HG03045 (cell line): ENCODE measurements around the gene MRFAP1.
"Not testable (repeated sequence)": the region's sequence is repeated elsewhere in the genome, so short reads cannot be mapped to it uniquely, and the experiment has no call there.

Experiments used
- ATAC-seq: cut with Tn5 transposase; IDR thresholded peaks from one replicate; pipeline ENCODE4 v1.9.1; 2021; ENCODE audit warnings: mild to moderate bottlenecking, moderate library complexity; ENCODE audit not compliant: unreplicated experiment

Gene MRFAP1

DNA sequence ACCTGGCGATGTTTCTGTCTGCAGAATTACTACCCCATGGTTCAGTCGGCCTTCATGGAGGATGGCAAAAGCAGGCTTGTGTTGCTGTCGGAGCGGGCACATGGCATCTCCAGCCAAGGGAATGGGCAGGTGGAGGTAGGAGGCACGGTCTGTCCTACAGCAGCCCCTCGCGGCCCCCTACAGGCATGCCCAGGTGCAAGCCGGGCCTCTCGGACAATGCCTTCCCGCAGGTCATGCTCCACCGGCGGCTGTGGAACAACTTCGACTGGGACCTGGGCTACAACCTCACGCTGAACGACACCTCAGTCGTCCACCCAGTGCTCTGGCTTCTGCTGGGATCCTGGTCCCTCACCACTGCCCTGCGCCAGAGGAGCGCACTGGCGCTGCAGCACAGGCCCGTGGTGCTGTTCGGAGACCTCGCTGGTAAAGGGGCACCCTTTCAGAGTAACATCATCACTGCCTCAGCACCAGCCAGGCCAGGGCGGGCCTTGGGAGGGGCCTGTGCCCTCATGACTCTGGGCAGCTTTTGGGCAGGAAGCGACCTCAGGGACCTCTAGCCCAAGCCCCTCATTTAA lies 29.5 kb upstream of the MRFAP1 start:
- no peak for ATAC-seq

DNA sequence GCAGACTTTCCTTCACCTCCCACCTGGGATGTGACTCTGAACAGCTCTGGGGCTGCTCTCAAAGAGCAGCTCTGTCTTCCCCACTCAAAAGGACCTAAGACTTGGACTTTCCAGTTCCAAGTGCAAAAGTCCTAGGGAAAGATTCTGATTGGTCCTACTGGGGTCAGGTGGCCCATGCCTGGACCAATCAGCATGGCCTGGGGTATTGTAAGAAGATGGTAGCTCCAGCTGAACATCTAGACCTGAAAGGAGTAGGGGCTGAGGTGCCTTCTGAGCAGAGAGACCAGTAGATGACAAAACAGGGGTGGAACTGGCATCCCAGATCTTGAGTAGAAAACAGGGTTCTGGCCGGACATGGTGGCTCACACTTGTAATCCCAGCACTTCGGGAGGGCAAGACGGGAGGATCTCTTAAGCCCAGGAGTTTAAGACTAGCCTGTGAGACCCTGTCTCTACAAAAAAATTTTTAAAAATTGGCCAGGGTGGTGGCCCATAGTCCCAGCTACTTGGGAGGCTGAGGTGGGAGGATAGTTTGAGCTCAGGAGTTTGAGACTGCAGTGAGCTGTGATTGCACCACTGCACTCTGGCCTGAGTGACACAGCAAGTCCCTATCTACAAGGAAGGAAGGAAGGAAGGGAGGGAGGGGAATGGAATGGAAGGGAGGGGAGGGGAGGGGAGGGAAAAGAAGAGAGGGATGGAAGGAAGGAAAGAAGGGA lies 27.4 kb upstream of the MRFAP1 start:
- no peak for ATAC-seq

DNA sequence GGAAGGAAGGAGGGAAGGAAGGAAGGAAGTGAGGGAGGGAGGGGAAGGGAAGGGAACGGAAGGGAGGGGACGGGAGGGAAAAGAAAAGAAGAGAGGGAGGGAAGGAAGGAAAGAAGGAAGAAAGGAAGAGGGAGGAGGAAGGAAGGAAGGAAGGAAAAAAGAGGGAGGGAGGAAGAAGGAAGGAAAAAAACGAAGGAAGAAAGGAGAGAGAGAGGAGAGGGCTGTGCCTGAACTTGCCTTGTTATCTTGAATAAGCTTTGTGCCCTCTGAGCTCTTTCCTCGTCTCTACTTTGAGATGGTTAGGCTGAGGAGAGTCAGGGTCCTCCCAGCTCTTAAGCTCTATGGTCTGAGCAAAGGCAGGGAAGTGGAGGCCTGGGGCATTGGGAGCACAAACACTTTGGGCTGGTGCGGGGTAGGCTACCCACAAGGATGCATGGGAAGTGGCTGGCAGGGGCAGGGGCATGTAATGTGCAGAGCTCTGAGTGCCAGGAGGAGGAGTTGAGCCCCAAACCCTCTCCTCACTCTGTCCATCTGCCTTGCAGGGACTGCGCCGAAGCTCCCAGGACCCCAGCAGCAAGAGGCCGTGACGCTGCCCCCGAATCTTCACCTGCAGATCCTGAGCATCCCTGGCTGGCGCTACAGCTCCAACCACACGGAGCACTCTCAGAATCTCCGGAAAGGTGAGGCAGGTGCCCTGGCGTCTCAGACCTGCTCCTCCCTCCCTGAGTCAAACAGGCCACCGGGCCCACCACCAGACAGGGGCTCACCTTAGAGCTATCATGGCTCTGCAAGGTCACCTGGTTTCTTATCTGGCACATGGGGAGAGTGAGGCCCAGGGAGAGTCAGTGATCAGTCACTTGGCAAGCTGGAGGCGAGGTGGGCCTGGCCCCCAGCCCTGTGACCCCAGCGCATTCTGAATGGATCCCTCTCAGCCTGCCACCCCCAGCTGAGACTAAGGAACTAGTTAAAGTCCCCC lies 26.5 kb upstream of the MRFAP1 start:
- no peak for ATAC-seq

DNA sequence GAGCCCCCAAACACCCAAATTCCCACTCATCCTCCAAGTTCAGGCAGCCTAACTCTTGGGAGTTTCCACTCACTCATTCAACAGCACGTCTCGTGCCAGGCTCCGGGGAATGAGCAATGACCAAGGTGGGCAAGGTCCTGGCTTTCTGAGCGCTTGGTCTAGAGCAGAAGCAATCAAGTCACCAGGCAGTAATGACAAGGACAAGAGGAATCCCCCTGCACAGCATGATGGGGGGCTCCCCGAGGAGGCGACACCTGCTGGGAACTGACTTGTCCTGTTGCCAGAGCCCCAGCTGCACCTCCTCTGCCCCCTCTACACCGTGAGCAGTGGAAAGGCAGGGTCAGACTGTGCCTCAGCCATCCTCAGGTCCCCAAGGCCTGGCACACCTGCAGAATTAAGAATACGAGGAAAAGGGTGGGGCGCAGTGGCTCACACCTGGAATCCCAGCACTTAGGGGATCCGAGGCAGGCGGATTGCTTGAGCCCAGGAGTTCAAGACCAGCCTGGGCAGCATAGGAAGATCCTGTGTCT lies 25.7 kb upstream of the MRFAP1 start:
- no peak for ATAC-seq

DNA sequence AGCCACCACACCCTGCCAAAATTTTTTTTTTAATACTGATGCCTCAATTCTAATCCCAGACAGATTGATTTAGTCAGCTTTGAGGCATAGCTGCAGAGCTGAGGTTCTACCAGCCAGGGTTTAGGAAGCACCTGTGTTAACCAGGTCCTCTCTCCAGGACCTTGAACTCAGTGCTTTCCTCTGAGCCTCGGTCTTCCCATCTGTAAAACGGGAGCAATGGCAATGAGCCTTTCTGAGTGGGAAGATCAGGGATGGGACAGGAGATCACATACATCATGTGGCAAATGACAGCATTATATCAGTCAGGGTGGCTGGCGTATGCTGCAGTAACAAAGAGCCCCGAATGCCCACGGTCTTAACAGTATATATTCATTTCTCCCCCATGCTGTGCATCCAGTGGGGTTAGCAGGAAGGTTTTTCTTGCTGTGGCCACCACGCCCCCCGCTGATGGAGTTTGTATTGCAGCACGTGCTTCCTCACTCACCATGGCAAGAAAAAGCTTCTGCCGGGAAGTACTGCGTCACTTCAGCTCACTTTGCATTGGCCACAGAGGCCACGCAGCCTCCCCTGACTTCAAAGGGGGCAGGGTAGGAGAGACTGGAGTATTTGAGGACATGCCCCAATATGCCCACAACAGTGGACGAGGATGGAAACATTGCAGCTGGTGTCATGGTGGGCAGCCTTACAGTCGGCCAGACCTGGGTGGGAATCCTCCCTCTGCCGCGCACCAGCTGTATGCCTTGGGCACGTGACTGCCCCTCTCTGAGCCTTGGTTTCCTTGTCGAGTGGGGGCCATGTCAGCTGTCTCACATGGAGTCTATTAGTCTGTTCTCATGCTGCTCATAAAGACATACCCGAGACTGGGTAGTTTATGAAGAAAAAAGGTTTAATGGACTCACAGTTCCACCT lies 24.1 kb upstream of the MRFAP1 start:
- no peak for ATAC-seq

DNA sequence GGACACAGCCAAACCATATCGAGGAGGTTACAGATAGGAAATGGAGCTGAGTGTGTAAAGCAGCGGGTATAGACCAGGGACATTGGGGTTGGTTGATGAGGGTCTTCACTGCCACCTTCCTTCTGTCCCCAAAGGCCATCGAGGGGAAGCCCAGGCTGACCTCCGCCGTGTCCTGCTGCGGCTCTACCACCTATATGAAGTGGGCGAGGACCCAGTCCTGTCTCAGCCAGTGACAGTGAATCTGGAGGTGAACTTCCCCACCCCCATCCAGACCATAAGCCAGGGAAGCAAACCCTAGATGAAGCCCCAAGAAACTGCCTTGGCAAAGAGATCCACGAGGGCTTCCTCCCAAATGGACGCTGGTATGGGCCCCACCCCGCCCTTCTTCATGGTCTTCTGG lies 23.2 kb upstream of the MRFAP1 start:
- ATAC-seq: no peak

DNA sequence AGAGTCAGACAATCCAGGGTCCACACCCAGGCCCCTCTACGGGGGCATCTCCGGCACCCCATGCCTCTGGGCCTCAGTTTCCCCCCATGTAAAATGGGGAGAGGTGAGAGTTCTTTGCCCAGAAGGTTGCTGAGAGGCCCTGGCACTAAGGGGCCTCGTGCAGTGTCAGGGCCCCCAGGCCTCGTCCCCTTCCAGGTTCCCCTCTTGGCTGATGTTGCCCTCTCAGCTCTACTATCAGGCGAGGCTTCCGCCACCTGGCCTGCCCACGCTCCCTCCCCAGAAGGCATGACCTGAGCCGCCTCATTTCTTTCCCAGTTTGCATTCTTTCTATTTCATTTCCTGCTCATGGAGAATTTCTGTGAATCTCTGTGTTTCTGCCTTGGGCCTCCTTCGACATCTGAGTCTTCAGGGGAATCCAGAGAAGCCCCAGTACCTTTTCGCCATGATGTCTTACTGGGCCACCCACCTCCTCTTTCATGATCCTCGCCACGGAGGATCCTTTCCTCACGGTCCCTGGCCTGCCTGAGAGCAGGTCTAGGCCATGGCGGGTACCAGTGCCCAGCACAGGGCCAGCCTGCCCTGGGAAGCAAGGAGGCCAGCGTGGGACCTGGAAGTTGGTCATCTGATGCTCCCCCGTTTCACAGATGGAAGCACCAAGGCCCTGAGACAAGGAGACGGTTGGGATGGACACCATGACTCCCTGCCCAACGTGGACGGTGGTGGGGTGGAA lies 21.9 kb upstream of the MRFAP1 start:
- no peak for ATAC-seq

DNA sequence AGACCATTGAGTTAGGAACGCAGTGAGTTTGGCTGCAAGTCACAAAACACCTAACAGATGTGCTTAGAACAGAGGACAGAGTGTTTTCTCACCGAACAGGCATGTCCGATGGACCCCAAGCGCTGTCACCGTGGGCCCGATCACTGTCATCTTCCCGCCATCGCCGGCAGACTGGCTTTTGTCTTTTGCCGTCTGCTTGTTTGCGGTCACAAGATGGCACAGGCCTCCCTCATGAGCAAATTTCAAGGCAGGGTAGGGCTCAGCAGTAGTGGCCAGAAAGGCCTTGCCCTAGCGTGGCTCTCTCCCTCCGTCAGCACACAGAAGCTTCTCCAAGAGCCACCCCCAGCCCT lies 21.4 kb upstream of the MRFAP1 start:
- ATAC-seq: no peak

DNA sequence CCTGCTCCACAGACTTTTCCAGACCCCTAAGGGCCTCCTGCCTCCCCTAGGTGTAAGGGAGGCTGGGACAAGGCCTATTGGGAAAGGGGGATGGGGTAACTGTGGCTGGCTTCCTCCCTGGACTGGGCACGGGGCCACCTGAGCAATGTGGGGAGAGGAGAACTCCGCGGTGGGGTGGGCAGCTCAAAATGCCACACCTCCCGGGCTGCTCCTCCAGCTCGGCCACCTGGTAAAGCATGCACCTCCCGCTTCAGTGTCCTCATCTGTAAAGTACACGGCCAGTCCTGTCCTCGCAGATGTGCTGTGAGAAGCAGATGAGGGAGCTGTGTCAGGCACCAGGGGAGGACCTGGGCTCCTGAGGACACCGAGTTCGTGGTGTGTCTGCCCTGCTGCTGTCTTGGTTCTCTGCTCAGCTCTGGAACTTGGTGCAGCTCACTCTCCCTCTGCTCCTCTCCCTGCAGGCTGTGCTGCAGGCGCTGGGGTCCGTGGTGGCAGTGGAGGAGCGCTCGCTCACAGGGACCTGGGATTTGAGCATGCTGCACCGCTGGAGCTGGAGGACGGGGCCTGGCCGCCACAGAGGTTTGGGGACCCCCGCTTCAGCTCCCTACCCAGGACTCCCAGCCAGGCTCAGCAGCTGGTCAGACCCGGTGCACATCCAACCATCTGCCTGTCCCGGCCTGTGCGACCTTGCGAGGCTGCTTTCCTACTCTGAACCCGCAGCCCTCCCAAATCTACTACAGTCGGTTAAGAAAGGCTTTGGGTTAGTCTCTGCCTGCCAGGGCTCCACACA lies 20.8 kb upstream of the MRFAP1 start:
- ATAC-seq: no peak

DNA sequence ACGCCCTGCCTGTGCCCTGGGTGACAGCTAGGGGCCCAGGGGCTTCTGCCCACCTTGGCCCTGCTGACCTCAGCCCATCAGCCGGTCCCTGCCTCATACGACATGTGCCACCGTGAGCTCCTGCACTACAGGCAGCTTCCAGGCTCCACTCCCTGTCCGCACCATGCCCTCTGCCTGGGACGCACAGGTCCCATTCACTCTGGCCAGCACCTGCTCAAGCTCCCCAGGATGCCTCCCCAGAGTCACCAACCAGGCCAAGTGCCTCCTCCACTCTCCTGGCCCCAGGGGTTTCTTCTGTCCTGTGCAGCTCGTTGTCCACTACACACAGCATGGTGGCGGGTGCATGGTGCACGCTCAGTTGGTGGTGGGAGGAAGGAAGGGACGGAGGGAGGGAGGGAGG lies 20.2 kb upstream of the MRFAP1 start:
- no peak for ATAC-seq

DNA sequence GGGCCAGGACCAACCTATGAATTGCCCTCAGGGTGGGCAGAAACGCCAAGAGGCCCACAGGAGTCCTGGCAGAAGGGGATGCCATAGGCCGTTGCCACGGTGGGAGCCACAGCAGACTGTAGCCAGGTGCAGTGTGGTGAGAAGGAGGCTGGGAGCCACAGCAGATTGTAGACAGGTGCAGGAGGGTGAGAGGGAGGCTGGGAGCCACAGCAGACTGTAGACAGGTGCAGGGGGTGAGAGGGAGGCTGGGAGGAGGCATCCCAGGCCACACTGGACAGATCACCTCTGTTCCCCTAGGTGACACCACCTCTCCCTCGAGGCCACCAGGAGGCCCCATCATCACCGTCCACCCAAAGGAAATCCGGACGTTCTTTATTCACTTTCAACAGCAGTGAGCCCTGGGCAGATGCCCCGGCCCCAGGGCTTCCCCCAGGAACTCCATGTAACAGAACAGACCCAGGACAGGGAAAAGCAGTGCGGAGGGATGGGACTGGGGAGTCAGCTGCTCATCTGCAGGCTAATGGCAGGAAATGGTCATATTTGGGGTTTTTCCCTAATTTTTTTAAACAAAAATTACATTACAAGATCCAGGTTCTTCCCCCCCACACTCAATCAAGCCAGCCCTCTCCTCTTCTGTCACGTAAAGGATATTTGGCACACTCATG lies 19.5 kb upstream of the MRFAP1 start:
- ATAC-seq: no peak

DNA sequence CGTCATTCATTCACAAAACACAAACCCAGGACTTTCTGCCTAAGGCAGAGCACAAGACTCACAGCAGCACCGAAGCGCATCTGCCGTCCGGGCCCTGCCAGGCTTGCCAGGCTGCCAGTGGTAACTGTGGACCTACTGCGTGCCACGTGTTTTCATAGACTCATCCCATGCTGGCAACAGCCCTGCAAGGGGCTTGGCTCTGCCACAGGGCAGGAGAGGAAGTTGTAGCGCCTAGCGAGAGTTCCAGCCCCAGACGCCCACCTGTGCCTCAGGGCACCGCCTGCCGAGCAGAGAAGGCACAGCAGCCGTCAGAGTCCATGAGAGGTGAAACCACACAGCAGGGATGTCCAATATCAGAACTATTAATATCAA lies 18.9 kb upstream of the MRFAP1 start:
- no peak for ATAC-seq

DNA sequence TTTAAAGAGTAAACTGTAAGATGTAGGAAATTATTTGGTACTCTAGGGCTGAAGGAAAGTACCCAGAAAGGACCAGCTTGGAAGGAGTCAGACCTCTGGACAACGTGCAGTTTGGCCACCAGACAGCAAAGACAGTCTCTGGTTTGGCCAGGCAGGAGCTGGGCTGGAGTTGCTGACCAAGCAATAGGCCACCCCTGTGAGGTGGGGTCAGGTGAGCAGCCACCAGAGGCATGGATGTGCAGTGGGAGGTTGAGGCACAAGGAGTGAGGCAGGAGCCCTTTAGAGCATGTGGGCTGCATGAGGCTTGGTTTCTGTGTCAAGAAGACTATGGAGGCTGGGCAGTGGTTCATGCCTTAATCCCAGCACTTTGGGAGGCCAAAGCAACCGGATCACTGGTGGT lies 17.7 kb upstream of the MRFAP1 start:
- ATAC-seq: no peak

DNA sequence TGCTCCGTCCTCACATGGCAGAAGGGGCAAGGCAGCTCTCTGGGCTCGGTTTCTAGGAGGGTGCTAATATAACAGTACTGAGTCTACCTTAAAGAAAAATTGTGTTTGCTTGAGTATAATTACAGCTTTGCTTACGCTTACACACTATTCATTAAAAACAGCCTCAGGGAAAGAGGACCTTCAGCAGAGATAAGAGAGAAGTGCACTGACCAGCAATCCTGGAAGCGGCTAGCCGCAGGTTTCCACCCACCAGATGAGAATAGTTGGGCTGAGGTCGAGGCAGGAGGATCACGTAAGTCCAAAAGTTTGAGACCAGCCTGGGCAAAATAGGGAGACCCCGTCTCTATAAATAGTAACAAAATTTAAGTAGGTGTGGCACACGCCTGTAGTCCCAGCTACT lies 15.2 kb upstream of the MRFAP1 start:
- no peak for ATAC-seq

DNA sequence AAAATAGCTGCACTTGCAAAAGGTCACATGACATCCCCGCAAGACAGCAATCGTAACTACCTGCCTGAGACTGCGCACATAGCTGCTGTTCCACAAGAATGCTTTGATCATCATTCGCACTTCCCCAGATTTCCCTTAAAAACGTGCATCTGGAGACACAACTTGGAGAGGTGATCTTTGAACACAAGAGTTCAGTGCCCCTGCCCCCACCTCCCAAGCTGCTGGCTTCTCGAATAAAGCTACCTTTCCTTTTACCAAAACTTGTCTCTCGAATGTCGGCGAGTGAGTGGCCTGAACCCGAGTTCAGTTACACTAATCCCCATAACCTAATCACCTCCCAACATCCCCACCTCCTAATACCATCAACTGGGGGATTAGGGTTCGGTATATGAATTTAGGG lies 14.4 kb upstream of the MRFAP1 start:
- ATAC-seq: no peak

DNA sequence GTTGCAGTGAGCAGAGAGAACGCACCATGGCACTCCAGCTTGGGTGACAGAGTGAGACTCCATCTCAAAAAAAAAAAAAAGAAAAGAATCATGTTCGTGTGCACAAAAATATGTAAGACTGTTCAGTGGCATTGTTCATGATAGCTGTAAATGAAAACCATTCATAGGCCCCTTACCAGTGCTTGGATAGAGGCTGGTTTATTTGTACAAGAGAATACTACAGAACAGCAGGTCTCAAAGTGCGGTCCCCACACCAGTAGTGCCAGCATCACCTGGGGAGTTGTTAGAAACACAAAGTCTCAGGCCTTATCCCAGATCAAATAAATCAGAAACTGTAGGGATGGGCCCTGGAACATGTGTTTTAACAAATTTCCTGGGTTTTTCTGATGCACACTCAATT lies 12.7 kb upstream of the MRFAP1 start:
- no peak for ATAC-seq

DNA sequence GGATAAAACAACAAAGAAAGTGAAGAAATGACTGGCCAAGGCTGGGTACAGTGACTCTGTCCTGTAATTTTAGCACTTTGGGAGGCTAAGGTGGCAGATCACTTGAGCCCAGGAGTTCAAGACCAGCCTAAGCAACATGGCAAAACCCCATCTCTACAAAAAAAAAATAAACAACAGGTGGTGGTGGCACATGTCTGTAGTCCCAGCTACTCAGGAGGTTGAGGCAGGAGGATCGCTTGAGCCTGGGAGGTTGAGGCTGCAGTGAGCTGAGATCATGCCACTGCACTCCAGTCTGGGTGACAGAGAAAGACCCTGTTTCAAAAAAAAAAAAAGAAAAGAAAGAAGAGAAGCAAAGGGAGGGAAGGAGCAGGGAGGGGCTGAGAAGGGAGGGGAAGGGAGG lies 12.0 kb upstream of the MRFAP1 start:
- ATAC-seq: not testable (repeated sequence)

DNA sequence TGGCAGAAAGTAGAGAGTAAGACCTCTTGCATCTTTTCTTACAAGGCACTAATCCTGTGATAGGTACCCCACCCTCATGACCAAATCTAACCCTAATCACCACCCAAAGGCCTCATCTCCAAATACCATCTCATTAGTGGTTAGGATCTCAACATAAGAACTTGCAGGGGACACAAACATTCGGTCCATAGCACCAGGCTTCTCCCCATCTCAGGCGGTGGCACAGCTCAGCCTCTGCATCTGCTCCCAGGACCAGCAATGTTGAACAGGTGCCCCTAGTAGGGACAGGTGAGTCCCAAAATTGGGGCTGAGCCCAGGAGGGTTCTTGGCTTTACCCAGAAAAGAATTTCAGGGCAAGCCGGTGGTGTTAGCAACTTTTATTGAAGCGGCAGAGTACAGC lies 8.4 kb upstream of the MRFAP1 start:
- ATAC-seq: no peak
